Right lobe of liver (tissue), 4 donors: Measurements from ENCODE around the gene ATP6V1C2.

ENCODE experiments used
- CTCF ChIP-seq, 4 donors: fragments of 200-600 bp in 3 of 4; fragments of 450-650 bp in 1 of 4; IDR thresholded peaks; one replicate each; pipeline versions ENCODE4 v1.5.1 to v1.8.0; 2016 to 2022; ENCODE audit warnings: antibody characterized with exemption in 4 of 4, mild to moderate bottlenecking in 2 of 4
- POLR2A ChIP-seq: fragments of 450-650 bp; IDR thresholded peaks from one replicate; pipeline ENCODE4 v1.6.1; 2017; ENCODE audit warnings: antibody characterized with exemption, mild to moderate bottlenecking
- donor health status: DM: no; HTN: no; CAD: no.
- donor health status: DM: no; HTN: no; CAD: no.
- donor health status: DM: no; HTN: yes; CAD: no.

- no peak for TF ChIP-seq CTCF (IDR thresholded peaks at IDR 0.05)
- TF ChIP-seq POLR2A = no peak
These were observed 59.0 kb downstream of the ATP6V1C2 start for GRCh38 chr2:10780491-10780820.
